ENCODE results near the gene TMEM271.
"Not testable (repeated sequence)": the region's sequence is repeated elsewhere in the genome, so short reads cannot be mapped to it uniquely, and the experiment has no call there.

The TMEM271 gene

DNA sequence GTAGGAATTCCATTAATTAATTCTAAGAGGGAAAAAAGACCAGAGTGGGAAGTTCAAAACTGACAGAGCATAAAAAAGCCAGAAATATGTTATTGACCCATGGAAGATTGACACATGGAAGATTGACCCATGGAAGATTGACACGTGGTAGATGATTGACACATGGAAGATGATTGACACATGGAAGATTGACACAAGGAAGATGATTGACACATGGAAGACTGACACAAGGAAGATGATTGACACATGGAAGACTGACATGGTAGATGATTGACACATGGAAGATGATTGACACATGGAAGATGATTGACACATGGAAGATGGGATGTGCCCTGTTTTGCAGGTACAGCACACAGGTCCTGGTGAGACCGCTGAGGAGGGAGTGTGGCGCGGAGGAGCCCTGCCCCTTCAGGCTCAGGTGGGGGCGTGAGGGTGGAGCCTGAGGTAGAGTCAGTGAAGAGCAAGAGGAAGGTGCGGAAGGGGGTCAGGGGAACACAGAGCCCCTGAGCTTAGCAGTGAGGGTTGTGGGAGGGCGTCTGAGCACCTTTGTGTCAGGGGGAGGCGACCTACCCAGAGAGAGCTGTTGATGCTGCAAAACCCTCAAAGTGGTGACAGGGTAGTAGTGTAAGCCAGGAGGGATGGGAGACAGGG lies 33.4 kb upstream of the TMEM271 start:
- no peak for DNase-seq

DNA sequence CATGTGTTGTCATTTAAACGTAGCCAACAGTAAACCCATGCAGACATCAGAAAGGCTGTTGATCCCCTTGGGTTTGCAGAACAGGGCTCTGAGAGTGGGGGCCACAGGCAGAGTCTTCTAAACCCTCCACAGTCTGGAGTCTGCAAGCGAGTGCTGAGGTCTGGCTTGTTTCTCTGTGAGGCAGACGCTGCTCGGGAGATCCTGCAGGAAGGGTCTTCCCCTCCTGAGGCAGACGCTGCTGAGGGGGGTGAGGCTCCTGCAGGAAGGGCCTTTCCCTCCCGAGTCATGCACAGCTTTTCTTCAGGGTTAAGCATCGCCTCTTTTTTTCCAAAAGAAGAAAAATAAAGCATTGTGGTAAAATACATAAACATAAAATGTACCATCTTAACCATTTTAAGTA lies 32.1 kb upstream of the TMEM271 start:
- DNase-seq = no peak

- peak; percentile 48 for DNase-seq
Observed at GRCh38 chr4:605702-606425, 29.8 kb upstream of the TMEM271 start.

GRCh38 chr4:604131-604530 lies 28.0 kb upstream of the TMEM271 start:
- peak; percentile 74 for DNase-seq

DNA sequence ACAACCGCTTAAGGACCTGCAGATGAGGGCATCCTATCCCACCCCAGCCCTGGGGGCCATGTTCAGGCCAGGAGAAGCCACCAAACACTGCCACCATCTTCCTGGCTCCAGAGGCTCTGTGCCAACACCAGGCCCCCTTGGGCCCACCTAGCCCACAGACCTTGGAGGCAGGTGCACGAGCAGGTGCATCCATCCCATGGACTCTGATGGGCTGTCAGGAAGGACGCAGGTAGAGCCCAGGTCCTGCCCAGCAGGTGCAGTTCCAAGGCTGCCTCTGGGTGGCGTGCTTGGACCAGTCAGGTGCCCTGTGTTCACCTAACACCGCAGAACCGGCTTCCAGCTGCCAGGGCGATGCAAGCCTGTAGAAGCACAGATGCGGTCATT lies 26.5 kb upstream of the TMEM271 start:
- no peak for DNase-seq

DNA sequence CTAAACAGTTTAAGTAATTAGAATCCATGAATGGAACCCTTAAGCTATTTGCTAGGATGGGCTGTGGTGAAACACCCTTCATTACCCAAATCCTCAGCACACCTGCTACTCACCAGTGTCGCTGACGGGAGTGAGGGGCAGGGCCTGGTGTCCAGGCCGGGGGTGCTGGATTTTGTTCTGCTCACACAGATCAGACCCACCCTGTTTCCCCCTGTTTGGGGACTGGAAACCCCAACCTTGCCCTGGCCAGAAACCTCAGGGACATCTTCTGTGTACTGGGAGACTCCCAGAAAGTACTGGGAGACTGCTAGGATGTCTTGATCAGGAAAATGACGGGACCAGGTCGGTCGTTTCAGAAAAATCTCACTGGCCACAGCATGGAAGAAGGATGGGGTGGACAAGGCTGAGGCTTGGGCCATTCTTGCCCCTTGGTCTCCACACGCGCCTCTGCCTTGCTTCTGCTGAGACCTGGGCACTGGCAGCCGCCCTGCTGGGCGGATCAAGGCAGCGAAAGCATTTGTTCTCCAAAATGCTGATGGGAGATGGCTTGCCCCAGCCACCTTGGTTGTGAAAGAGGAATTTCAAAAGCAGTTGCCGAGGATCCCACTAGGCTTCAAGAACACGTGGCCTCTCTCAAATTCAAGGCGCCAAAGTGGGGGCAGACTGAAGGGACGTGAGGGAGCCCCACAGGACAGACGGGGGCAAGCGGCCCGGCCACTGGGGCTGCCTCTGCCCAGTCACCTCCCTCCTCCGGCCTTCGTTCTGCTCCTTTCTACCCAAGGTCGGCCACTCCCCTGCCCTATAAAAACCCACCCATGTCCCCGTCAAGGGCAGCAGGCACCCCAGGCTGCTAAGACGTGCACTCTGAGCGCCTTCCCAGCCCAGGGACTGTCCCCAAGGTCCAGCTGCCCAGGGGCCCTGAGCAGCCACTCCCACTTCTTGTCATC lies 25.8 kb upstream of the TMEM271 start:
- peak; percentile 17 for DNase-seq

GRCh38 chr4:600850-601515 lies 24.9 kb upstream of the TMEM271 start:
- no peak for DNase-seq

GRCh38 chr4:600166-600565 lies 24.1 kb upstream of the TMEM271 start:
- DNase-seq = no peak

DNA sequence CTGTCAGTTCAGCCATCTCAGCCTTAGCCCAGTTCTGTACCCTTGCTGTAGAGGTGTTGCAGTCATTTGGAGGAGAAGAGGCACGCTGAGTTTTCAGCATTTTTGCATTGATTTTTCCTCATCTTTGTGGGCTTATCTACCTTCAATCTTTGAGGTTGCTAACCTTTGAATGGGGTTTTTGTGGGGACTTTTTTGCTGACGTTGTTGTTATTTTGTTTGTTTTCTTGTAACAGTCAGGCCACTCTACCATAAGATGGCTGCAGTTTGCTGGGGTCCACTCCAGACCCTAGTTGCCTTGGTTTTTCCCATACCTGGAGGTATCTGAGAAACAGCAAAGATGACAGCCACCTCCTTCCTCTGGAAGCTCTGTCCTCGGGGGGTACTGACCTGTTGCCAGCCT lies 22.8 kb upstream of the TMEM271 start:
- no peak for DNase-seq

DNA sequence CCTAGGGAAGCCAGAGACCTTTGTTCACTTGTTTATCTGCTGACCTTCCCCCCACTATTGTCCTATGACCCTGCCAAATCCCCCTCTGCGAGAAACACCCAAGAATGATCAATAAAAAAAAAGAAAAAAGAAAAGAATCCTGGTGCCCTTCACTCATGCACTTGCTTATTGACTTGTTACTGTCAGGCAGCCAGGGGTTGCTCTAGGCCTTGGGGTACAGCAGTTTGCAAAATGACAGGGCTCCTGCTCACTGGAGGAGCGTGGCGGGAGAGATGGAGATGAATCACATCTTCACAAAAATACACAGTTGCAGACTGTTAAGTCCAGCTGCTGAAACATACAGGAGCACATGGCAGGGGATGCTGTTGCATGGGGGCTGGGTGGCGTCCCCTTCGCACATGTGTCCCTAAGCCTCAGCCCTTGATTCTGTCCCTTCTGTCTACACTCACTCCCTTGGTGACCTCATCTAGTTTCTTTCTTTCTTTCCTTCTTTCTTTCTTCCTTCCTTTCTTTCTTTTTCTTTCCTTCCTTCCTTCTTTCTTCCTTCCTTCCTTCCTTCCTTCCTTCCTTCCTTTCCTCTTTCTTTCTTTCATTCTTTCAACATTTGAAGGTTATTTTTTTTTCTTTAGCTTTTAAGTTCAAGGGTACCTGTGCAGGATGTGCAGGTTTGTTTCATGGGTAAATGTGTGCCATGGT lies 16.9 kb upstream of the TMEM271 start:
- DNase-seq = no peak

DNA sequence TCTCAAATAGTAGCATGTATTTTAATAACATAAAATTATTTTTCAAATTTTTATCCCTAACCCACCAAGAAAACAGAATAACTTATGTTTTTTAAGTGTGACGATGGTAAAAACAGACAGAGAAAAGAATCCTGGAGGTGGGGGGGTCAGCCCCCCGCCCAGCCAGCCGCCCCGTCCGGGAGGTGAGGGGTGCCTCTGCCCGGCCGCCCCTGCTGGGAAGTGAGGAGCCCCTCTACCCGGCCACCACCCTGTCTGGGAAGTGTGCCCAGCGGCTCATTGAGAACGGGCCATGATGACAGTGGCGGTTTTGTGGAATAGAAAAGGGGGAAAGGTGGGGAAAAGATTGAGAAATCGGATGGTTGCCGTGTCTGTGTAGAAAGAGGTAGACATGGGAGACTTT lies 16.1 kb upstream of the TMEM271 start:
- DNase-seq = not testable (repeated sequence)

GRCh38 chr4:590313-590841 lies 14.3 kb upstream of the TMEM271 start:
- no peak for DNase-seq

DNA sequence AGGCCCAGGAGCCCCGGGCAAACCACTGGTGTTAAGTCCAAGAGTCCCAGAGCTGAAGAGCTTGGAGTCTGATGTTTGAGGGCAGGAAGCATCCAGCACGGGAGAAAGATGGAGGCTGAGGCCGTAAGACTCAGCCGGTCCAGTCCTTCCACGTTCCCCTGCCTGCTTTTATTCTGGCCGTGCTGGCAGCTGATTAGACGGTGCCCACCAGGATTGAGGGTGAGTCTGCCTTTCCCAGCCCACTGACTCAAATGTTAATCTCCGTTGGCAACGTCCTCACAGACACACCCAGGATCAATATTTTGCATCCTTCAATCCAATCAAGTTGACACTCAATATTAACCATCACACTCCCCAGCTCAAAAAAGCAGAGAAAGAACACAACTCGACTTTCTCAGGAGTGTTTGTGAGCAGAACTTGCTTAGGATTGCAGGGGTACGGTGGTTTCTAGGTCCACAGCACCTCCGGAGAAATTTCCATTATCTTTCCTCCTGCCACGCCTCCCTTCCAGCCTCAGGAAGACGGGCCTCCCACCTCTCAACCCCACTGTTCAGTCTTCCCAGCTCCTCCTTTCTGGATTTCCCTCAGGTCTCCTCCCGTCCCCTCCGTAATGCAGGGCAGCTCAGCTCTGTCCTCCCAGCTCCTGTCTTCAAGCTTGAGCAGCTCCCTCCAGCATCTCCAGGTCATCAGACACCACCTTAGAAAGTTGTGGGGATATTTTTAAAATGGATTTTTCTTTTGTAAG lies 13.3 kb upstream of the TMEM271 start:
- DNase-seq = no peak

GRCh38 chr4:588351-588849 lies 12.3 kb upstream of the TMEM271 start:
- DNase-seq = no peak

DNA sequence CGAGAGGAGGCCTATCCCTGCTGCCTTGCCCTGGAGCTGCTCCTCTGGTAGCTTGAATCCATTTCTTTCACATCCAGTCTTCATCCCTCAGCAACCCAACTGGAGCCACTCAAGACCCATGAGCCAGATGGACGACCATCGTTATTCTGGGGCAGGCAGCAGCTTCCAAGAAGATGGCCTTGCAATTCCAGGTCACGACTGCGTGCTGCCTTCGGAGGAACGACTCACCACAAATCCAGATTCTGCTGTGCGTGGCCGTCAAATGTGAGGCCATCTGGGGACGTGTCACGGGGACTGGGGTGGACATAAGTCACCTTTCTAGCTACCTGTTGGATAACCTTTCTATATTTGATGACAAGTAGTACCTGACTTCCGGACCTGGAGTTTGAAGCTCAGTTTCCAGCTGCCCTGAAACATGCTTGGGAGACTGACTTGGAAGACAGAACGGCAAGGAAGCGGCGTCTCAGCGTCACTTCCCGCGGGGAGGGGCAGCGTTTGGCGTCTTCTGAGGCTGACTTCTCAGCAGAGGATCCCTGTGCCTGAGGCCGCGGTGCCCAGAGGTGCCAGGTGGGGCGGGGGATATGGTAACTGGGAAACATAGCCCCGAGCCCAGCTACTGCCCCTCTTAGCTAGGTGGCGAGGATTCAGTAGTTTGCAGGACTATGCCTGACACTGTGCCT lies 11.7 kb upstream of the TMEM271 start:
- DNase-seq = no peak

DNA sequence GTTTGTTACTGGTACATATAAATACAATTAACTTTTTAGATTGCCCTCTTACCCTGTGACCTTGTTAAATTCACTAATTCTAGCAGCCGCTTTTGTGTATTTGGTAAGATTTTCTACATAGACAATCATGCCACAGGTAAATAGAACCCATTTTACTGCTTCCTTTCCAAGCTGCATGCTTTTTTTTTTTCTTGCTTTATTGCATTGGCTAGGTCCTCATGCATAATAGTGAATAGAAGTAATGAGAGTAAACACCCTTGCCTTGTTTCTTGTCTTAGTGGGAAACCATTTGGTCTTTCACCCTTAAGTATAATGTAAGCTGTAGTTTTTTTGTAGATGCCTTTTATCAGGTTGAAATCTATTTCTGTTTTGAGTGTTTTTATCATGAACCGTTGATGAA lies 7.7 kb upstream of the TMEM271 start:
- no peak for DNase-seq

DNA sequence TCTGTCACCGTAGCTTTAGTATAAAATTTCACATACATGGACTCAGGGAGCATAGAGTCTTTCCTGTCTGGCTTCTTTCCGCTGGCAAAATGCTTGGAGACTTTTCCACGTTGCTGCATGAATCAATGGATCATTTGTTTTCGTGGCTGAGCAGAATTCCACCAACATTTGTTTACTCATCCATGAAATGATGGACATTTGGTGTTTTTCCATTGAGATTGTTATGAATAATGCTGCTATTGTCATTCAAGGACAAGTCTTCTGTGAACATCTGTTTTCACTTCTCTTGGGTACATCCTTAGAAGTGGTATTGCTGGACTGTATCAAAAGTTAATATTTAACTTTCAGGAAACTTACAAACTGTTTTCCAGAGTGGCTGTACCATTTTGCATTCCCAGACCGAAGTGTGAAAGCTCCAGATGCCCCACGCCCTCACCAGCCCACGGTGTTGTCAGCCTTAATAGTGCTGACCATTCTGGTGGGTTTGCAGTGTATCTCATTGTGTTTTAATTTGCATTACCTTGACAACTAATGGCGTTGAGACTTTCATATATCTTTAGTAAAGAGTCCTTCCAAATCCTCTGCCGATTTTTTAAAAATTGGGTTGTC lies 5.8 kb upstream of the TMEM271 start:
- no peak for DNase-seq

GRCh38 chr4:581181-581580 lies 5.1 kb upstream of the TMEM271 start:
- no peak for DNase-seq

DNA sequence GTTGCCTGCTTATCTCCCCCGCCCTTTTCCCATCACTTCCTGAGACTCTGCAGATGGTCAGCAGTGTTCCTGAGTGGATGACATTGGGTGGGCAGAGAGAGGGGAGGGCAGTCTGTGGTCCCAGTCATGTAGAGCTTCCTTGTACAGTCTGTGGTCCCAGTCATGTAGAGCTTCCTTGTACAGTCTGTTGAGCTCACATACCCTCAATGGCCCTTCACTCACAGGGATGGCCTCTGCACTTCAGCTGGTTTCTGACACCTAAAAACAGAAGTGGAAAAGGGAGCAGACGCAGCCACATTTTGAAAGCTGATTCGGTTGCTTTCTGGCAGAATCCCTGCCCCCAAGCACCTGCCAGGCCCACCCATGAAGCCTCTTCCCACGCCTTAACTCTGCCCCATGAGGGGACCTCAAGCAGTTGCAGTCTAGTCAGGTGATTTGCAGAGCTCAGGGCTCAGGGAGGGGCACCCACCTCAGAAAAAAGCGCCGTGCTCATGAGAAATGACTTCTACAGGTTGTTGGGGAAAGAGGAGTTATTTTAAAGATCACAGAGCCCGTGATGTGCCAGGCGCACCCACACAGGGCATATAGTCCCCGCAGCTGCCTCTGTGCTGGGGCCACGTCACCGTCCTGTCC lies 3.6 kb upstream of the TMEM271 start:
- peak; percentile 54 for DNase-seq
